B cell (primary cell): Measurements from ENCODE around the gene THBS2.

Experiments
- EZH2 ChIP-seq: IDR thresholded peaks from 2 replicates; pipeline ENCODE4 v1.6.1; 2012; ENCODE audit warnings: borderline replicate concordance, low read depth, mild to moderate bottlenecking, moderate library complexity, low read length; ENCODE audit not compliant: insufficient read depth, poor library complexity, severe bottlenecking
- TF ChIP-seq, protein P1 (sequence below): fragments of 200-600 bp; IDR thresholded peaks from one replicate; pipeline ENCODE4 v1.8.0; 2022; ENCODE audit warnings: antibody characterized with exemption, mild to moderate bottlenecking

- TF ChIP-seq EZH2 = no peak
- TF ChIP-seq, protein P1, sequence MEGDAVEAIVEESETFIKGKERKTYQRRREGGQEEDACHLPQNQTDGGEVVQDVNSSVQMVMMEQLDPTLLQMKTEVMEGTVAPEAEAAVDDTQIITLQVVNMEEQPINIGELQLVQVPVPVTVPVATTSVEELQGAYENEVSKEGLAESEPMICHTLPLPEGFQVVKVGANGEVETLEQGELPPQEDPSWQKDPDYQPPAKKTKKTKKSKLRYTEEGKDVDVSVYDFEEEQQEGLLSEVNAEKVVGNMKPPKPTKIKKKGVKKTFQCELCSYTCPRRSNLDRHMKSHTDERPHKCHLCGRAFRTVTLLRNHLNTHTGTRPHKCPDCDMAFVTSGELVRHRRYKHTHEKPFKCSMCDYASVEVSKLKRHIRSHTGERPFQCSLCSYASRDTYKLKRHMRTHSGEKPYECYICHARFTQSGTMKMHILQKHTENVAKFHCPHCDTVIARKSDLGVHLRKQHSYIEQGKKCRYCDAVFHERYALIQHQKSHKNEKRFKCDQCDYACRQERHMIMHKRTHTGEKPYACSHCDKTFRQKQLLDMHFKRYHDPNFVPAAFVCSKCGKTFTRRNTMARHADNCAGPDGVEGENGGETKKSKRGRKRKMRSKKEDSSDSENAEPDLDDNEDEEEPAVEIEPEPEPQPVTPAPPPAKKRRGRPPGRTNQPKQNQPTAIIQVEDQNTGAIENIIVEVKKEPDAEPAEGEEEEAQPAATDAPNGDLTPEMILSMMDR = no peak
These were observed 43.0 kb upstream of the THBS2 start for GRCh38 chr6:169296622-169297021.
